ENCODE results near the gene ZNF221.

The ZNF221 gene

GRCh38 chr19:43923875-43924274 is 27.2 kb upstream of the ZNF221 start:
- H3K27me3 ChIP-seq (ENCODE audit: control insufficient read depth, insufficient read depth, low read length) = no peaks in the 10 kb centered on the region
- no peaks in the 10 kb centered on the region for H3K9me3 ChIP-seq (ENCODE audit: control insufficient read depth, low read length)
- H3K4me1 ChIP-seq = no peaks in the 10 kb centered on the region
- no peak for TF ChIP-seq CTCF (IDR thresholded peaks at IDR 0.05)
- no peak overlapping the region for H3K4me2 ChIP-seq (ENCODE audit: low read length)
- H3K9ac ChIP-seq = no peak overlapping the region
- H3K27ac ChIP-seq = no peak overlapping the region
- no peaks in the 10 kb centered on the region for H3K79me2 ChIP-seq
- no peak overlapping the region for H3K4me3 ChIP-seq (ENCODE audit: low read depth, low read length)
- no peak overlapping the region for H2AFZ ChIP-seq
- no peaks in the 10 kb centered on the region for H3K36me3 ChIP-seq (ENCODE audit: control insufficient read depth, insufficient read depth, low read length)

- no peaks in the 10 kb centered on the region for H3K9me3 ChIP-seq (ENCODE audit: control insufficient read depth, low read length)
- no peaks in the 10 kb centered on the region for H3K79me2 ChIP-seq
- no peaks in the 10 kb centered on the region for H3K27me3 ChIP-seq (ENCODE audit: control insufficient read depth, insufficient read depth, low read length)
- H3K36me3 ChIP-seq (ENCODE audit: control insufficient read depth, insufficient read depth, low read length) = no peaks in the 10 kb centered on the region
- H3K4me3 ChIP-seq (ENCODE audit: low read depth, low read length) = no peak overlapping the region
- no peak overlapping the region for H3K27ac ChIP-seq
- H3K4me2 ChIP-seq (ENCODE audit: low read length) = no peak overlapping the region
- TF ChIP-seq CTCF (IDR thresholded peaks at IDR 0.05) = no peak
- H3K9ac ChIP-seq = no peak overlapping the region
- no peak overlapping the region for H2AFZ ChIP-seq
- H3K4me1 ChIP-seq = peaks cover under 1% of the 10 kb centered on the region
Measured at GRCh38 chr19:43928820-43929219, 22.2 kb upstream of the ZNF221 start.

- Histone ChIP-seq H3K27ac (peak overlapping the region; percentile 75), H3K4me3 (ENCODE audit: low read depth, low read length) (peak overlapping the region; percentile 98), H3K36me3 (ENCODE audit: control insufficient read depth, insufficient read depth, low read length) (no peaks in the 10 kb centered on the region), H3K9me3 (ENCODE audit: control insufficient read depth, low read length) (peaks cover 1% of the 10 kb centered on the region), H3K4me2 (ENCODE audit: low read length) (peak overlapping the region; percentile 82), H3K27me3 (ENCODE audit: control insufficient read depth, insufficient read depth, low read length) (no peaks in the 10 kb centered on the region), H3K4me1 (peaks cover 9% of the 10 kb centered on the region), H2AFZ (peak overlapping the region; percentile 89), H3K9ac (no peak overlapping the region), H3K79me2 (no peaks in the 10 kb centered on the region)
- no peak for TF ChIP-seq CTCF (IDR thresholded peaks at IDR 0.05)
Measured at GRCh38 chr19:43934055-43934984, 16.7 kb upstream of the ZNF221 start.

GRCh38 chr19:43934985-43935708 is 15.9 kb upstream of the ZNF221 start, which contains the start of gene ZNF45:
Gene ZNF45 (minus strand): TSS chr19:43935282. CDS start chr19:43922185, 13,097 bp downstream.
- no peak for TF ChIP-seq CTCF (IDR thresholded peaks at IDR 0.05)
- no peaks in the 10 kb centered on the region for H3K27me3 ChIP-seq (ENCODE audit: control insufficient read depth, insufficient read depth, low read length)
- H3K27ac ChIP-seq = peak within 1 kb of the TSS; percentile 75
- H3K9ac ChIP-seq = no peak within 1 kb of the TSS
- no peaks in the 10 kb centered on the region for H3K79me2 ChIP-seq
- peaks cover 9% of the 10 kb centered on the region for H3K4me1 ChIP-seq
- no peaks in the 10 kb centered on the region for H3K36me3 ChIP-seq (ENCODE audit: control insufficient read depth, insufficient read depth, low read length)
- H2AFZ ChIP-seq = peak within 1 kb of the TSS; percentile 89
- peaks cover 4% of the 10 kb centered on the region for H3K9me3 ChIP-seq (ENCODE audit: control insufficient read depth, low read length)
- H3K4me3 ChIP-seq (ENCODE audit: low read depth, low read length) = peak within 1 kb of the TSS; percentile 98
- H3K4me2 ChIP-seq (ENCODE audit: low read length) = peak within 1 kb of the TSS; percentile 82
